ENCODE results near the gene CLDN16. TPM values are rescaled to one million over a fixed set of nuclear protein-coding genes. Genes with fewer than 3 reads are reported as not detected.

The CLDN16 gene
- total and polyA plus RNA-seq, 9 of the 15 experiments (the other 6 are each of a cell fraction or from before 2014, with no cell fraction given): 0.04 to 0.11 (median 0.04) TPM; not detected in 6

DNA sequence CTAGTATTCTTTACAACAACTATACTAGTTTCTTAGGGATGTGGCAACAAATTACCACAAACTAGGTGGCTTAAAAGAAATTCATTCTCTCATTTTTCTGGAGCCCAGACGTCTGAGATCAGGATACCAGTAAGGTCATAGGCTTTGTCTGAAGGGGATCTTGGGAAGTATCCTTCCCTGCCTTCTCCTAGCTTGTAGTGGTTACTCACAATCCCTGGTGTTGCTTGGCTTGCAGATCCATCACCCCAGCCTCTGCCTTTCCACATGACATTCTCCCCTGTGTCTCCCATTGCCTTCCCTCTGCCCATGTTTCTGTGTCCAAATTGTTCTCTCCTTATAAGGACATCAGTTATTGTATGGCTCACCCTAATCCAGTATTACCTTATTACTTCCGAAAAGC is 41.4 kb upstream of the CLDN16 start (continued):
- TF ChIP-seq, protein P1, sequence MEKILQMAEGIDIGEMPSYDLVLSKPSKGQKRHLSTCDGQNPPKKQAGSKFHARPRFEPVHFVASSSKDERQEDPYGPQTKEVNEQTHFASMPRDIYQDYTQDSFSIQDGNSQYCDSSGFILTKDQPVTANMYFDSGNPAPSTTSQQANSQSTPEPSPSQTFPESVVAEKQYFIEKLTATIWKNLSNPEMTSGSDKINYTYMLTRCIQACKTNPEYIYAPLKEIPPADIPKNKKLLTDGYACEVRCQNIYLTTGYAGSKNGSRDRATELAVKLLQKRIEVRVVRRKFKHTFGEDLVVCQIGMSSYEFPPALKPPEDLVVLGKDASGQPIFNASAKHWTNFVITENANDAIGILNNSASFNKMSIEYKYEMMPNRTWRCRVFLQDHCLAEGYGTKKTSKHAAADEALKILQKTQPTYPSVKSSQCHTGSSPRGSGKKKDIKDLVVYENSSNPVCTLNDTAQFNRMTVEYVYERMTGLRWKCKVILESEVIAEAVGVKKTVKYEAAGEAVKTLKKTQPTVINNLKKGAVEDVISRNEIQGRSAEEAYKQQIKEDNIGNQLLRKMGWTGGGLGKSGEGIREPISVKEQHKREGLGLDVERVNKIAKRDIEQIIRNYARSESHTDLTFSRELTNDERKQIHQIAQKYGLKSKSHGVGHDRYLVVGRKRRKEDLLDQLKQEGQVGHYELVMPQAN (IDR thresholded peaks at IDR 0.05; ENCODE audit: borderline replicate concordance): no peak

DNA sequence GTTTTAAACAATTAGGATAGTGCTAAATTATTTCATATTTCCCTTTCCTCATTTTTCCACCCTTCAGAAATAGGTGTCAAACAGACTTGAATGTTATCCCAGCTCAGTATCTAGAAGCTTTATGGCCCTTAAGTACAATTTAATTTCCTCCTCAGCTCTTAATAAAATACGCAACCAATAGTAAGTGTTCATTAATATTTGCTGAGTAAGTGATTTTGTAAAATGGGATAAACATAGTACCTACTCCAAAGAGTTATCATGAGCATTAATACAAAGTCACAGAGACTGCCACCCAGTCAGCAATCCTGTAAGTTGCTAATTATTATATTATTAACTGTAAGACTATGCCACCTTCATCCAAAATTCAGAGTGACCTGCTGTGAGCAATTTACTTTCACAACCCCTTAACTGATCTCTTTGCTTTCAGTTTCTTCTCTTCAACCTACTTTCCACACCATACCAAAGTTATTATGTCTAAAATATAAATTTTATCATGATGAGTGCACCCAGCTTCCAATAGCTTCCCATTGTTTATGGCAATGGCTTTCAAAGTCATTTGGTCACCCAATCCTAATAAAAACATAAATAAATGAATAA is 35.0 kb upstream of the CLDN16 start:
- TF ChIP-seq ZNF316 (IDR thresholded peaks at IDR 0.05): peak; percentile 77
- TF ChIP-seq RNF2 (IDR thresholded peaks at IDR 0.05): no peak
- peak; percentile 90 for TF ChIP-seq MAFK (IDR thresholded peaks at IDR 0.05; ENCODE audit: low read length)
- peak; percentile 68; the same call in 1 of the 2 replicates for TF ChIP-seq MAFG (tag; conservative IDR thresholded peaks at IDR 0.05)
- TF ChIP-seq MAFF (IDR thresholded peaks at IDR 0.05; ENCODE audit: low read length): peak; percentile 86
- peak; percentile 53; the same call in 1 of the 2 replicates for TF ChIP-seq C11orf30 (IDR thresholded peaks at IDR 0.05; ENCODE audit: low read depth)
- TF ChIP-seq, protein P2, sequence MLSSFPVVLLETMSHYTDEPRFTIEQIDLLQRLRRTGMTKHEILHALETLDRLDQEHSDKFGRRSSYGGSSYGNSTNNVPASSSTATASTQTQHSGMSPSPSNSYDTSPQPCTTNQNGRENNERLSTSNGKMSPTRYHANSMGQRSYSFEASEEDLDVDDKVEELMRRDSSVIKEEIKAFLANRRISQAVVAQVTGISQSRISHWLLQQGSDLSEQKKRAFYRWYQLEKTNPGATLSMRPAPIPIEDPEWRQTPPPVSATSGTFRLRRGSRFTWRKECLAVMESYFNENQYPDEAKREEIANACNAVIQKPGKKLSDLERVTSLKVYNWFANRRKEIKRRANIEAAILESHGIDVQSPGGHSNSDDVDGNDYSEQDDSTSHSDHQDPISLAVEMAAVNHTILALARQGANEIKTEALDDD (IDR thresholded peaks at IDR 0.05): no peak
- no peak for ATAC-seq
- no peak for FAIRE-seq
- Histone ChIP-seq H3K4me1 (replicated peaks in 1 of 2; ENCODE audit: control insufficient read depth in 2 of 2, insufficient read depth in 2 of 2, low read length in 2 of 2) (no peaks in the 10 kb centered on the region), H4K20me1 (replicated peaks; ENCODE audit: control insufficient read depth, insufficient read depth, low read length) (no peaks in the 10 kb centered on the region), H2AFZ (ENCODE audit: low read depth, low read length) (no peak overlapping the region), H3K79me2 (ENCODE audit: control insufficient read depth, insufficient read depth, low read length) (no peaks in the 10 kb centered on the region), H3K9me3 (replicated peaks; ENCODE audit: control insufficient read depth, insufficient read depth, low read depth, low read length) (0 out of 2 replicates have a peak, but pooled peaks cover 2% of the 10 kb centered on the region), H3K27ac (ENCODE audit: extremely low read depth, low read depth, low read length) (no peak overlapping the region), H3K36me3 (ENCODE audit: control insufficient read depth, insufficient read depth, low read length) (no peaks in the 10 kb centered on the region), H3K27me3 (ENCODE audit: control insufficient read depth in 2 of 2, insufficient read depth in 2 of 2, low read length in 2 of 2) (no peaks in the 10 kb centered on the region), H3K4me3 (no peak overlapping the region), H3K4me2 (ENCODE audit: insufficient read depth, low read length) (no peak overlapping the region), H3K9me1 (ENCODE audit: control insufficient read depth, insufficient read depth, low read length) (no peaks in the 10 kb centered on the region), H3K9ac (ENCODE audit: insufficient read depth in 1 of 2, low read depth in 2 of 2, low read length in 2 of 2) (no peak overlapping the region)
- in situ Hi-C loops (cut with MboI): no loop called here
- ChIA-PET CTCF (ENCODE audit: low intra/inter-chr PET ratio) (no interaction called here), POLR2A (no interaction called here)
- intact Hi-C loops (cut with micrococcal nuclease): no loop called here
- BruUV-seq (replicated peaks): no TSS peak
- 0% methylated on average over 1 of the region's 1 CpG for WGBS (ENCODE audit: insufficient coverage, low coverage, missing lambda C conversion rate)
- no peak for DNase-seq (ENCODE audit: extremely low read depth in 1 of 4, low spot score in 3 of 4)
